ENCODE data around the gene LRRC4B. TPM values are rescaled to one million over a fixed set of nuclear protein-coding genes. Genes with fewer than 3 reads are reported as not detected.

LRRC4B gene
- total and polyA plus RNA-seq, 2 experiments from 2014 or later, result 2.1 to 6.0 TPM

DNA sequence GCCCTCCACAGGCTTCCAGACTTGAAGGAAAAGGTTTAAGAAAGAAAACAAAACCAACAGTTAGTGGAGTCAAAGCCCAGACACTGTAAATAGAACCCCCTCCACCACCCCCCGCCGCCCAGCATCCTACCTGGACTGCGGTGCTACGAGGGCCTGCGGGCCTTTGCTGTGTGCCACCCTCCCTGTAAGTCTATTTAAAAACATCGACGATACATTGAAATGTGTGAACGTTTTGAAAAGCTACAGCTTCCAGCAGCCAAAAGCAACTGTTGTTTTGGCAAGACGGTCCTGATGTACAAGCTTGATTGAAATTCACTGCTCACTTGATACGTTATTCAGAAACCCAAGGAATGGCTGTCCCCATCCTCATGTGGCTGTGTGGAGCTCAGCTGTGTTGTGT, 85.3 kb downstream of the LRRC4B start:
- Histone ChIP-seq H3K27me3 (peaks cover 8% of the 10 kb centered on the region), H3K4me1 (ENCODE audit: insufficient read depth) (no peaks in the 10 kb centered on the region), H3K27ac (no peak overlapping the region), H3K36me3 (replicated peaks; ENCODE audit: insufficient read depth, low read depth) (no peaks in the 10 kb centered on the region), H4K20me1 (ENCODE audit: insufficient read depth, poor library complexity, severe bottlenecking) (peaks cover 28% of the 10 kb centered on the region), H3K9me2 (replicated peaks; ENCODE audit: insufficient read depth) (no peaks in the 10 kb centered on the region), H3K4me2 (no peak overlapping the region), H3K79me2 (peaks cover 11% of the 10 kb centered on the region), H3K9me3 (ENCODE audit: low read depth) (no peaks in the 10 kb centered on the region), H2AFZ (no peak overlapping the region), H3K4me3 (no peak overlapping the region)
- DNase-seq (ENCODE audit: low spot score), result no peak
- 95% methylated on average over 10 of the region's 10 CpGs for WGBS (ENCODE audit: low lambda C conversion rate, missing lambda C conversion rate)
- TF ChIP-seq EZH2 (IDR thresholded peaks at IDR 0.05; ENCODE audit: borderline replicate concordance) (no peak), EZH2phosphoT487 (IDR thresholded peaks at IDR 0.05; ENCODE audit: low read depth, severe bottlenecking, unreplicated experiment) (no peak)
- TF ChIP-seq, protein P1, sequence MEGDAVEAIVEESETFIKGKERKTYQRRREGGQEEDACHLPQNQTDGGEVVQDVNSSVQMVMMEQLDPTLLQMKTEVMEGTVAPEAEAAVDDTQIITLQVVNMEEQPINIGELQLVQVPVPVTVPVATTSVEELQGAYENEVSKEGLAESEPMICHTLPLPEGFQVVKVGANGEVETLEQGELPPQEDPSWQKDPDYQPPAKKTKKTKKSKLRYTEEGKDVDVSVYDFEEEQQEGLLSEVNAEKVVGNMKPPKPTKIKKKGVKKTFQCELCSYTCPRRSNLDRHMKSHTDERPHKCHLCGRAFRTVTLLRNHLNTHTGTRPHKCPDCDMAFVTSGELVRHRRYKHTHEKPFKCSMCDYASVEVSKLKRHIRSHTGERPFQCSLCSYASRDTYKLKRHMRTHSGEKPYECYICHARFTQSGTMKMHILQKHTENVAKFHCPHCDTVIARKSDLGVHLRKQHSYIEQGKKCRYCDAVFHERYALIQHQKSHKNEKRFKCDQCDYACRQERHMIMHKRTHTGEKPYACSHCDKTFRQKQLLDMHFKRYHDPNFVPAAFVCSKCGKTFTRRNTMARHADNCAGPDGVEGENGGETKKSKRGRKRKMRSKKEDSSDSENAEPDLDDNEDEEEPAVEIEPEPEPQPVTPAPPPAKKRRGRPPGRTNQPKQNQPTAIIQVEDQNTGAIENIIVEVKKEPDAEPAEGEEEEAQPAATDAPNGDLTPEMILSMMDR (IDR thresholded peaks at IDR 0.05; ENCODE audit: poor library complexity), result no peak

DNA sequence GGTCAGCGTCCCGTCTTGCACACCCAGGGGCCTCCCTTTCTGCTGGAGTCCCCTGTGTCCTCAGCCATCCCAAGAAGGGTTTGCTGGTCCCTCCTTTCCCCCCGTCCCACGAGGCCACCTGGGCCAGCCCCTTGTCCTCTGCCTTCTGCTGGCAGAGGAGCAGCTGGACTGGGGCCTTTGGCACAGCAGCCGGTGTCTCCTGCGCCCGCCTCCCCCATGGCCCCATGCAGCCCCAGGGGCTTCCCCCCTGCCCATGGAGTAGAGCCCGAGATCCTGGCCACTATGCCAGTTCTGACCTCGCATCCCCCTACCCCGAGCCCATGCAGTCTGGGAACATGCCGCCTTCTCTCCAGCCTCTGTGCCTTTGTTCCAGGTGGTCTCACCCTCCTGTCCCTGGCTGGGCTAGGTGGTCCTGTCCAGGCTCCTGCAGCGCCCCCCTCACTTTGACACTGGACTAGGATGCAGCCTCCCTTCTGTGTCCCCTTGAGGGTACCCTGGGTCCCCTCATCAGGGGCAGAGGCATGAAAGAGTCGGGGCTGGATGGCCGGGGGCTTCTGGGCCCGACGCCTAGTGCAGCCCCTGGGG, 85.9 kb downstream of the LRRC4B start:
- Histone ChIP-seq H3K79me2 (peaks cover 17% of the 10 kb centered on the region), H4K20me1 (ENCODE audit: insufficient read depth, poor library complexity, severe bottlenecking) (peaks cover 34% of the 10 kb centered on the region), H3K4me3 (no peak overlapping the region), H3K27me3 (peaks cover 4% of the 10 kb centered on the region), H3K9me2 (replicated peaks; ENCODE audit: insufficient read depth) (no peaks in the 10 kb centered on the region), H3K4me1 (ENCODE audit: insufficient read depth) (peaks cover 3% of the 10 kb centered on the region), H3K9me3 (ENCODE audit: low read depth) (no peaks in the 10 kb centered on the region), H3K27ac (no peak overlapping the region), H2AFZ (no peak overlapping the region), H3K36me3 (replicated peaks; ENCODE audit: insufficient read depth, low read depth) (no peaks in the 10 kb centered on the region), H3K4me2 (no peak overlapping the region)
- 94% methylated on average over 10 of the region's 16 CpGs for WGBS (ENCODE audit: low lambda C conversion rate, missing lambda C conversion rate)
- TF ChIP-seq EZH2 (IDR thresholded peaks at IDR 0.05; ENCODE audit: borderline replicate concordance) (no peak), EZH2phosphoT487 (IDR thresholded peaks at IDR 0.05; ENCODE audit: low read depth, severe bottlenecking, unreplicated experiment) (no peak)
- TF ChIP-seq, protein P1 (IDR thresholded peaks at IDR 0.05; ENCODE audit: poor library complexity), result no peak
- no peak for DNase-seq (ENCODE audit: low spot score)

DNA sequence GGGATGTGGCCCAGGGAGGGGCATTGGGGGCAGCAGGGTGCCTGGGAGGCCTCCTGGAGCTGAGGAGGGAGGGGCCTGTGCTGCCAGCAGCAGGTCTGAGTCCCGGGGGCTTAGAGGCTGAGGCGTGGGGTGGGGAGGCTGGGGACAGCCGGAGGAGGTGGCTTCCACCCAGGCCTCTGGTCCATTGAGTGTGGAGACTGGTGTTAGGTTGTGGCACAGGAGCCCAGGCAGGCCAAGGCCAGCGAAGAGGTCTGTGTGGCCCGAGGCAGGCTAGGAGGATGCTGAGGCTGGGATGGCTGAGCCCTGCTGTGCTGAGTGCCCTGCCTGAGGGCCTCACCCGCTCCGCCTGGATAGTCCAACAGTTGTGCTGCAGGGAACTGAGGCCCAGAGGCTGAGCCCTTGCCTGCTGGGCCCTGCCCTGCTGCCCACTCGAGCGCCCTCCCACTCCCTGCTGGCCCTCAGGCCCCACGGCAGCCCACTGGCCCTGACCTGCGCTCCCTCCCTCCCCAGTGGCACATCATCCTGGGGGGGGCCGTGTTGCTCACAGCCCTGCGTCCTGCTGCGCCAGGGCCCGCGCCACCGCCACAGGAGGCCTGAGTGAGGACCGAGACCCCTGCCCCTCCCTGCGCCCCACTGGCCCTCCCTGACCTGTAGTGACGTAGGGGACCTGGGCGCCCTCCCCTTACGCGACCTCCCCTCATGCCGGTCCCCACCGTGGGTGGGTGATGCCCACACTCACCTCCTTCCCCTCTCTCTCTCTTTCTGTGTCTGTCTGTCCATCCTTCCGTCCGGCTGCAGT, 86.7 kb downstream of the LRRC4B start:
- no peaks in the 10 kb centered on the region for H3K36me3 ChIP-seq (replicated peaks; ENCODE audit: insufficient read depth, low read depth)
- no peak for DNase-seq (ENCODE audit: low spot score)
- H3K4me1 ChIP-seq (ENCODE audit: insufficient read depth), result peaks cover 6% of the 10 kb centered on the region
- H3K79me2 ChIP-seq, result peaks cover 22% of the 10 kb centered on the region
- H3K4me3 ChIP-seq, result no peak overlapping the region
- H3K4me2 ChIP-seq, result no peak overlapping the region
- H3K9me2 ChIP-seq (replicated peaks; ENCODE audit: insufficient read depth), result no peaks in the 10 kb centered on the region
- H3K27me3 ChIP-seq, result no peaks in the 10 kb centered on the region
- H3K27ac ChIP-seq, result no peak overlapping the region
- no peak overlapping the region for H2AFZ ChIP-seq
- WGBS (ENCODE audit: low lambda C conversion rate, missing lambda C conversion rate), result 96% methylated on average over 18 of the region's 27 CpGs
- H3K9me3 ChIP-seq (ENCODE audit: low read depth), result no peaks in the 10 kb centered on the region
- TF ChIP-seq EZH2phosphoT487 (IDR thresholded peaks at IDR 0.05; ENCODE audit: low read depth, severe bottlenecking, unreplicated experiment) (no peak), EZH2 (IDR thresholded peaks at IDR 0.05; ENCODE audit: borderline replicate concordance) (no peak)
- TF ChIP-seq, protein P1 (IDR thresholded peaks at IDR 0.05; ENCODE audit: poor library complexity), result no peak
- peaks cover 36% of the 10 kb centered on the region for H4K20me1 ChIP-seq (ENCODE audit: insufficient read depth, poor library complexity, severe bottlenecking)

Measured in hepatocyte (in vitro differentiated cells).